IPS-18c (cell line): ENCODE measurements around the gene COMMD3.
A peak's percentile ranks its signal among the peaks of the same experiment; 100 is the strongest.
"Not testable (repeated sequence)": the region's sequence is repeated elsewhere in the genome, so short reads cannot be mapped to it uniquely, and the experiment has no call there.

ENCODE experiments used
- H3K4me3 ChIP-seq: 2 replicates; pipeline ENCODE4 v1.7.0; 2013; ENCODE audit warnings: low read depth, mild to moderate bottlenecking, low read length, moderate library complexity; ENCODE audit not compliant: insufficient read depth
- H3K9me3 ChIP-seq: one replicate; pipeline ENCODE4 v1.6.1; 2013; ENCODE audit warnings: mild to moderate bottlenecking, low read length, moderate library complexity; ENCODE audit not compliant: control insufficient read depth, insufficient read depth

COMMD3 gene

DNA sequence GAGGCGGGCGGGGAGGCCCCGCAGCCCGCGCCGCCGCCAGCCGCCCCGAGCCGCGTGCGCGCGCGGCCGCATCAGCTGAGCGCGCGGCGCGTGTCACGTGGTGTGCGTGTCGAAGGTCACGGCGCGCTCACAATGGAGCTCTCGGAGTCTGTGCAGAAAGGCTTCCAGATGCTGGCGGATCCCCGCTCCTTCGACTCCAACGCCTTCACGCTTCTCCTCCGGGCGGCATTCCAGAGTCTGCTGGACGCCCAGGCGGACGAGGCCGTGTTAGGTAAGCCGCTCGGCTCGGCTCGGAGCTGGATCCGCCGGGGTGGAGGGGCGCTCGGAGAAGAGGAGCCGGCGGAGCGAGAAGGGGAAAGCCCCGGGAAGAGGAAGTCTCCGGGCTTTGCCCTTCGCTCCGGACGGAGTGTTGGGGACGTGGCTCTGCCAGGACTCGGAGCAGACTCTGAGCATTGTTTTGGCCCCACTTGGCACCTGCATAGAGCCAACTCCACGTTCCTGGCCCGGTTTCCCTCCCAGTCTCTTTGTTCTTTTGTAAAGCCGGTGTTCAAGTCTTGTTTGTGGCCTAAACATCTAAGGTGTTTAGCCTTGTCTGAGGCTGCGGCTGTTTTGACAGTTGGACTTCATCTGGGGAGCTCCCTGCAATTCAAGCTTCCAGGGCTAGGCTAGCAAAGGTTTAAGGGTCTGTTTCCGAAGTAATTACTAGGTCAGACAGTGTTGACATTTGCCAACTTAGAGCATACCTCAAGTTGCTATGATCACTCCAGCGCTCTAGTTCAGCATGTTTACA lies at the start of gene COMMD3:
Gene COMMD3, plus strand, starts transcription at position 103 of the 790 bp plus-strand sequence. Its CDS starts 30 bp downstream, at position 133.
- no peaks in the 10 kb centered on the region for H3K9me3 ChIP-seq
- peak within 1 kb of the TSS; percentile 79 for H3K4me3 ChIP-seq

DNA sequence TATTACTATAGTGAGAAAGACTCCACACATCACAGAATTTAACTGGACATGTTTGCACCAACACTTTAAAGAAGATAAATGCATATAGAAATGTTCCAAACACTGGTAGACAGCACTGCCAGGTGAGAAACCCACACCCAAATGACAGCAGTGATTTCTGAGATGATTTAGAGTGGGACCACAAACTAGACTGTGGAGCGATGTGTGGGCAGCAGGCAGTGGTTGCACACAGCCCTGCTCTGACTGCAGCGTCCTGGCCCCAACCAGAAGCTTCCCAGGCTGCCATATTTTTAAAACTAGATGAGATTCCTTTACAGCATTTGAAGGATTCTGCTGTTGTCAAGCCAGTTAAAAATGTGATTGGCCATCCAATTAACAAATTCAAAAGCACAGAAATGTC lies 47.7 kb upstream of the COMMD3 start:
- Histone ChIP-seq H3K9me3 (no peaks in the 10 kb centered on the region), H3K4me3 (no peak overlapping the region)

DNA sequence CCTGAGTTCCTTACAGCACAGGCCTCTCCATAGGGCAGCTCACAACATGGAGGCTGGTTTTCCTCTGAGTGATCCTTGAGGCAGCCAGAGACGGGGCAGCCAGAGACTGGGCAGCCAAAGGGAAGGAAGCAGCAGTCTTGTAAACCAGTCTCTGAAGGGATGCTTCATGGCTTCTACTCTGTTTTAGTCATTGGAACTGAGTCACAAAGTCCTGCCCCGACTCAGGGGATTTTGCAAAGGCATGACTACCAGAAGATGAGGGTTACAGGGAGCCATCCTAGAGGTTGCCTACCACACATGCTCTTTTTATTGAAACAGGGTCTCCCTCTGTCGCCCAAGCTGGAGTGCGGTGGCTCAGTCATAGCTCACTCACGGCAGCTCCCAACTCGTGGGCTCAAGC lies 44.4 kb upstream of the COMMD3 start:
- H3K9me3 ChIP-seq = no peaks in the 10 kb centered on the region

DNA sequence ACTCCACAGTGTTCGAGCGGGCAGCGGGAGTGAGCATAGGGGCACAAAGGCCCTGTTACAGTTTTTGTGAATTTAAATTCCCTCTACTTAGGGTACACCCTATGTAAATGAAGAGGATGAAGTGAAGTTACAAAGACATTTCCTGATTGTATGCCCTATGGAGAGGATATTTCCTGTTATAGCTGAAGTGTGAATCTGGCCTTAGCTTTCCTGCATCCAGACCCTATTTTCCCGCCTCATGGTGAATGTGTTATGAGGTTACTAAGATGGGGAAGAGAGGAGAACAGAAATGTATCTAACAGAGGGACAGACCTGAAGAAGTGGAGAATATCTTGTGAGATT lies 37.8 kb upstream of the COMMD3 start:
- H3K4me3 ChIP-seq = no peak overlapping the region
- no peaks in the 10 kb centered on the region for H3K9me3 ChIP-seq

More for the DNA sequence above, 44.4 kb upstream of the COMMD3 start:
- H3K4me3 ChIP-seq = no peak overlapping the region

DNA sequence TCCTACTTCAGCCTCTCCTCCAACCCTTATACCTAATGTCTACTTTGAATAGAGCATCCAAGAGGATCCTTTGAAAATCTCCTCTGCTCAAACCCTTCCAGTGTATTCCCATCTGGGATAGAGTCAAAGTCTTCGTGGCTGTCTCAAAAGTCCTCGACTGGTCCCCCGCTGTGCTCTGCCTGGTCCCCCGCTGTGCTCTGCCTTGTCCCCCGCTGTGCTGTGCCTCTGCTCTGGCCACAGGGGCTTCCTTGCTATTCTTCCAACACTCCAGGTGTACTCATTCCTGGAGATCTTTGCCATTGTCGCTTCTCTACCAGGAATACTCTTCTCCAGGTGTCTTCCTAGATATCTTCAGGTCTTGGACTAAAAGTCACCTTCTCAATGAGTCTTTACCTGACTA lies 36.1 kb upstream of the COMMD3 start:
- H3K4me3 ChIP-seq = no peak overlapping the region

DNA sequence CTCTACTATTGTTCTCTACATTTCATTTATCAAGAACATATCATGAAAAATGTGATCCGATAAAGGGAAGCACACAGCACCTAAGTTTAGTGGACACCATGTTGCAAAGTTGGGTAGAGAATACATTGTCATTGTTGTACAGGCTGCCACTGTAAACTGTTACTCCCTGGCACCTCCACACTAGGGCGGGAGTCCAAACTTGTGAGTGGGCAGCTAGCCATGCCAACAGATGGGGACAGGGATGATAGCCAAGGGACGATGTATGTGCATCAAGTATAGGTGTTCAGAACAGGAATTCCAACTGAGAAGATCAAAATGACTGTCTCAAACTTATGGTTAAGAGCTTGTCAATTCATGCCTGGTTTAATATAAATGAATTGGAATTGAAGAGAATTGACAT lies 31.1 kb upstream of the COMMD3 start:
- no peak overlapping the region for H3K4me3 ChIP-seq
- no peaks in the 10 kb centered on the region for H3K9me3 ChIP-seq

More for the DNA sequence above, 36.1 kb upstream of the COMMD3 start:
- no peaks in the 10 kb centered on the region for H3K9me3 ChIP-seq

DNA sequence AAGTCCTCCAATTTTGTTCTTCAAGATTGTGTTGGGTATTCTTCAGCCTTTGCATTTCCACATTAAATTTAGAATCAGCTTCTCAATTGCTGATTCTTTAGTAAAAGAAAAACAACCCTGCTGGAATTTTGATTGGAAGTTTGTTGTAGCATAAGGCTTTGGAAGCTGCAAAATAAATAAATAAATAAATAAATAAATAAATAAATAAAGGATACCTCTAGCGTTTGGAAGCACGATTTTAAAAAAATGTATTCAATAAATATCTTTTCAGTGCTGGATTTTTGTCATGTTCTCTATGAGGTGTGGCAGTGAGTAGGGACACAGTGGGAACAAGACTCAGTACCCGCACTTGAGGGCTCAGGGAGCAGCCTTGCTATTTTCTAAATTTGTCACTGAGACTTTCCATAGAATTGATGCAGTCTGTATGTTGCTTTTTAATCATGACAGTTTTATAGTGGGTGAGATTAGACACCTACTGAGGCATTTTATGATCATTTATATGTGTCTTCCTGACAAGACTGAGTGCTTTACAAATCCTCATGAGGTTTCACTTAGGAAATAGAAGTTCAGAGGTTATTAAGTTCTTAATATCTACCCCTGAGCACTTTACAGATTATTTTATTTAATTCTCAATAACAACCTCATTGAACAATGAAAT lies 22.3 kb upstream of the COMMD3 start:
- no peaks in the 10 kb centered on the region for H3K9me3 ChIP-seq
- H3K4me3 ChIP-seq = no peak overlapping the region

DNA sequence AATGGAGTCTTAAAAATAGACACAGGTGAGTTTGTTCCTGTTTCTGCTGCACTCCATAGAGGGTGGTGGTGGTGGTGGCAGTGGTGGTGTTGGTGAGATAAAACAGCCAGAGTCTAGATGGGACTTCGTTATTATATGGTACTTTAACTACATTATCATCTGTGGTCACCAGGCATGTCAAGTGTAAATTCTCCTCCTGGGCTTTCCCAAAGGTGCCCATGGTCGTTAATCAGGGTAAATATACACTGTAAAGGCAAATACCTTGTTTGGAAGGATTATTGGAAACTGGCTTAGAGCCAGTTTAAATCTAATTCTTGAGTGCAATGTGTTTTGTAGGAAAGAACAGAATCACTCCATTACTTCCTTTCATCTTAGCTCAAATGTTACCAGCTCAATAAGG lies 21.5 kb upstream of the COMMD3 start:
- Histone ChIP-seq H3K4me3 (no peak overlapping the region), H3K9me3 (no peaks in the 10 kb centered on the region)

DNA sequence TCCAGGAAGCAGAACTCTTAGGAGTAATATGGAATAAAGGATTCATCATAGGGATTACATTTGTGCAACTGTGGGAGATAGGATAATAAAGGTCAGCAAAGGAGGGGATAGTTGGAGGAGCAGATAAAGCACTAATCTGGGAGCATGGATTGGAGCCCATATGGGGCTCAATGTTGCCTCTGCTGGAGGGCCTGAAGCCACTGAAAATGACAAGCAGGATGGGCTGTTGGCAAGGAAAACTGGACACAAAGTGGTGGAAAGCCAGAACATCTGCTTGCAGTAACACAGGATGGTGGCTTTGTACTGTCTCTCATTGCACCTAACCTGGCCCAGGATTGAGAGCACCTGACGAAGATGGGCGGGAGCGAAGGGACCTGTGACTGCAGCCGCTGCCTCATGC lies 15.0 kb upstream of the COMMD3 start:
- H3K4me3 ChIP-seq = no peak overlapping the region
- no peaks in the 10 kb centered on the region for H3K9me3 ChIP-seq

DNA sequence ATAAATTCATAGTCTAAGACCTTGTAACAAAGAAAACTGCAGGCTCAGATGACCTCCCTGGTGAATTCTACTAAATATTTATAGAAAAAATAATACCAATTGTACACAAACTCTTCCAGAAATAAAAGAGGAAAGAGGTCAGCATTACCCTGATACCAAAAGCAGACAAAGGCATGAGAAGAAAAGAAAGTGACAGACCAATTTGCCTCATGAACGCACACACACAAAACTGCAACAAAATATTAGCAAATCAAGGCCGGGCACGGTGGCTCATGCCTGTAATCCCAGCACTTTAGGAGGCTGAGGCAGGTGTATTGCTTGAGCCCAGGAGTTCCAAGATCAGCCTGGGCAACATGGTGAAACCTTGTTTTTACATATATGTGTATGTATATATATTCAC lies 12.7 kb upstream of the COMMD3 start:
- Histone ChIP-seq H3K4me3 (no peak overlapping the region), H3K9me3 (no peaks in the 10 kb centered on the region)

DNA sequence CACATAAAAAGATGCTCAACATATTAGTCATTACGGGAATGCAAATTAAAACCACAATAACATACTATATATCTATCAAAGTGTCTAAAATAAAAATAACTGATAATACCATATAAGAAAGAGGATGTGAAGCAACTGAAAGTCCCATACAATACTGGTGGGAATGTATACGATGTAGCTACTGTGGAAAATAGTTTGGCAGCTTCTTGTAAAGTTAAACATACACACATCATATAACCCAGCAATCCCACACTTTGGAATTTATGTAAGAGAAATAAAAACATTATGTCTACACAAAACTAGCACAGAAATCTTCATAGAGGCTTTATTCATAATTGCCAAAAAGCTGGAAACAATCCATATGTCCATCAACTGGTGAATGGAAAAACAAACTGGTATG lies 10.5 kb upstream of the COMMD3 start:
- Histone ChIP-seq H3K9me3 (no peaks in the 10 kb centered on the region), H3K4me3 (no peak overlapping the region)

DNA sequence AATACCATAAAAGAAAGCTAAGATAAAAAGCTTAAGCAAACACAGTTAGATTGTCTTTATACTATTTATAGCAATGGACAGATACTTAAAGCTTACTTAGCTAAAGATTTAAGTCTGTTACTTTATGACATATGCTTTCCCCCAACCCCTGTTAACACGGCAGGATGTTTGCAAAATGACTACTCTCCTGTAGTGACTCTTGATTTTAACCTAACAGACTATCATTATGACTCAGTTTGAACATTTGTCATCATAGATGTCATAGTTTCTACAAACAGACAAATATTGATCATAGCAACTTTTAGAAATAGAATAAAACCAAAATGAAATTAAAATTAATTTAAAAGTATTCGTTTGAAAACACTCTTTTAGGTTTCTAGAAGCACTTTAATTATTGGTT lies 7.8 kb upstream of the COMMD3 start:
- Histone ChIP-seq H3K9me3 (no peaks in the 10 kb centered on the region), H3K4me3 (no peak overlapping the region)

DNA sequence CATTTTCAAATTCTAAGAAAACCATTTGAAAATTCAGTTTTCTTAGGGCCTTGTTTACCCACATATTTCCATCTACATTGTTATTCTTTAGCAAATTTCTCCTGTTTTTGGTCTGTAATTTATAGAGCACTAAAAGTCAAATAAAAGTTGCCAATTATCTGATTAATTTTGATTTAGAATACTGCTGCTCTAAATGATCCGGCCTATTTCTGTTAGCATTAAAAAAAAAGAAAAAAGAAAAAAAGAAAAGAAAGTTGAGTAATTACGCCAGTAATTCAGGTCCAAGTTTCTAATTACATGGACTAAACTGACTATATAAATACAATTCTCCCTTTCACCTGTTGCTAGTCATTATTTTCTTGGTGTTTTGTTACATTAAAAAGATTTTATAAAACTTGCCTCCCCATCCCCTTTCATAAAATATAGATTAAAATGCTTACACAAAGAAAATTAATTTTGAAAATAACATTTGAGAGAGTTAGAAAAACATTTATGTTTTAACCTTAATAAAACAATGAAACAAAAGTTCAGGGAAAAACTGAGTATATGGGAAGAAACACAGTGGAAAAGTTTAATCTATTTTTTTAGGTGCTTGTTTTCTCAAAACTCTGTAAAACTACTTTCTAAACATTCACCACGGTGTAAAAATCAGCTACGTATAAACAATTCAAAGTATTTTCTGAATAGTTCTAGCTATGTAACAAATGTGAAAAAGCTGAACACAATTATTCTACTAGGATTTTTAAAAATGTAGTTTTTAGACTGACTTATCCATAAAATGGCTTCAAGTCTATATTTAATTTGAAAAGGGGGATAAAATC lies 6.8 kb upstream of the COMMD3 start:
- Histone ChIP-seq H3K4me3 (no peak overlapping the region), H3K9me3 (no peaks in the 10 kb centered on the region)

DNA sequence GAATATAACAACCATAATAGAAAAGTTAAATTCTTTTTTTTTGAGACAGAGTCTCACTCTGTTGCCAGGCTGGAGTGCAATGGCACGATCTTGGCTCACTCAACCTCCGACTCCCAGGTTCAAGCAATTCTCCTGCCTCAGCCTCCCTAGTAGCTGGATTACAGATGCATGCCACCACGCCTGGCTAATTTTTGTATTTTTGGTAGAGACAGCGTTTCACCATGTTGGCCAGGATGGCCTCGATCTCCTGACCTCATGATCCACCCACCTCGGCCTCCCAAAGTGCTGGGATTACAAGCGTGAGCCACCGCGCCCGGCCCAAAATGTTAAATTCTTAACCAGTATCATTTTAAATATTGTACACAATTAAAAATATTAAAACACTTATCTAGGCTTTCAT lies 6.2 kb upstream of the COMMD3 start:
- H3K4me3 ChIP-seq, H3K9me3 ChIP-seq: not testable (repeated sequence)

DNA sequence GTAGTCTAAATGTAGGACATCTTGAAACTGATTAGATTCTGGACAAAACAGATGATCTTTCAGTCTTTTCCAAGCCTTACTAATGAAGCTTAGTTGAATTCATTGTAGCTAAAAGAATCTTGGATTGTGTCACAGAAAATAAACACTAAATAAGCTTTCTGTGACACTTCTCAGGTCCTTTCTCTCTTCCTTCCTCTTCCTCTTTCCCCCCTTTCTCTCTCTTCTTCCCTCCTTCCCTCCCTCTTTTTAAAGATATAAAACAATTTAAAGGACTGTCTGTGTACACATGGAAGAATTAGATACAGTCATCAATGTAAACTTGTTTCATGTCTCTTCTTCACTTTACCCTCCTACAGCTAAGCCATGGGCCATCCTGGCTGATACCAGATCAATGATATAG lies 5.3 kb upstream of the COMMD3 start:
- H3K4me3 ChIP-seq = no peak overlapping the region
- no peaks in the 10 kb centered on the region for H3K9me3 ChIP-seq

DNA sequence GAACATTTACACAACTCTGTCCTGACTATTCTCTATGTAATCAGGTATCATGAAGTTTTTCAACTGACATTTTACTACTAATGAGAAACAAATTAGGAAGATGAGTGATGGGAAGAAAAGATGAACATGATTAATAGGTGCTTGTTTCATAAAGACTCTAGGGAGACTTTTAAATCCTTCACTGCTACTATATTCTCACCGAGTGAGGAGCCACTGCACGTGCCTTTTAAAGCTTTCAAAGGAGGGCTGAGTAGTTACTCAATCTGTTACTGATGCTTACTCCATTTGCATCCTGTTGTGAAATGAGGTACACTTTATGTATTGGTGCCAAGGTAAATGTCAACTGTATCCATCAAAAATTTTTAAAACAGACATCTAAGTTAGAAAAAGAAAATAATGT lies 1.3 kb upstream of the COMMD3 start:
- Histone ChIP-seq H3K9me3 (no peaks in the 10 kb centered on the region), H3K4me3 (no peak overlapping the region)

DNA sequence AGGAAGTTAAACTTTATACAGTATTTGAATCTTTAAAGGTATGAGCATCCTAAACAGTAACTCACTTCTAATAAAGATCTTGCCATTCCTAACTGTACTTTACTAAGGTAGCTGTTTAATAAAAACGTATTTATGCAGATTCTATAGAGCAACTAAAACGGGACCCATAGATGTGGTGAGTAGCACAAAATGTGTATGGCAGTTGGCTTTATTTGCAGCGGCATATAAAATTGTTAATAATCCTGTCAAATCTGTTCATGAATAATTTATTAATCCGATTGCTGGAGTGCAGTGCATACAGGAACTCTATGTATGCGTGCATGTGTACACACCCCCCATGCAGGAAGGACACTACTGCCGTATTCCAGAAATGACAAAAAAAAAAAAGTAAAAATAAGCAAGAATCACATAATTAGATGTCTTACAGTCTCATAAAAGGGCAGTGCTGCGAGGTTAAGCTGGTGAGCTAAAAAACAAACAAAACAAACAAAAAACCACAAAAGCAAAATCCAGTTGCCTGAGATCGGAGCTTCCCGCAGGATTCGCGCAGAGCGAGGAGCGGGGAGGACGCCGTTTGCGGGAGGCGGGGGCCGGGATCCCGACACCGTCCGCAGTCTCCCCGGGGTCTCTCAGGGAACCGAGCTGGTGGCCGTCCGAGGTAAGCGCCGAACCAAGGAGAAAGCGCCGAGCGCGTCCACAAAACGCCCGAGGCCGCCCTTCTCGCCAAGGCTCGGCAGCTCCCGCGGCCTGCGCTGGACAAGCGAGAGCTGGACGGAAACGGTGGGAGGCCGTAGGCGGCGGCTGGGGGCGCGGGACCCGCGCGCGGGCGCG lies 518 bp upstream of the COMMD3 start:
- H3K4me3 ChIP-seq = peak overlapping the region; percentile 79
- H3K9me3 ChIP-seq = no peaks in the 10 kb centered on the region
